Measurements from ENCODE around the gene KRTAP29-1. TPM values are rescaled to one million over a fixed set of nuclear protein-coding genes. Genes with fewer than 3 reads are reported as not detected.
"Not testable (repeated sequence)": the region's sequence is repeated elsewhere in the genome, so short reads cannot be mapped to it uniquely, and the experiment has no call there.

Gene KRTAP29-1
- not detected for total RNA-seq

GRCh38 chr17:41301916-41302901, at the start of gene KRTAP29-1:
KRTAP29-1 (minus strand) TSS chr17:41302851; CDS start chr17:41302851, 0 bp downstream.
- no peak for ATAC-seq
- DNase-seq = no peak
- no peaks in the 10 kb centered on the region for H3K36me3 Mint-ChIP-seq (ENCODE audit: low read depth)
- no peak within 1 kb of the TSS for H3K4me3 Mint-ChIP-seq
- peaks cover 2% of the 10 kb centered on the region for H3K9me3 Mint-ChIP-seq
- peaks cover 20% of the 10 kb centered on the region for H3K4me1 Mint-ChIP-seq (ENCODE audit: low read depth)
- no peaks in the 10 kb centered on the region for H3K27me3 Mint-ChIP-seq
- POLR2A ChIA-PET = interaction anchor here (1.3 kb wide), 1 partner anchor 20 kb away, joined by 3 read pairs; no protein-coding TSS in a partner anchor
- CTCF ChIA-PET = interaction anchor here (1.1 to 3.6 kb wide), 2 partner anchors 11 to 20 kb away, joined by 4 to 14 read pairs; no protein-coding TSS in a partner anchor
- H3K27ac Mint-ChIP-seq = no peak within 1 kb of the TSS
- no peak for TF ChIP-seq CTCF (IDR thresholded peaks at IDR 0.05)
- intact Hi-C loops (cut with micrococcal nuclease) = no loop called here

DNA sequence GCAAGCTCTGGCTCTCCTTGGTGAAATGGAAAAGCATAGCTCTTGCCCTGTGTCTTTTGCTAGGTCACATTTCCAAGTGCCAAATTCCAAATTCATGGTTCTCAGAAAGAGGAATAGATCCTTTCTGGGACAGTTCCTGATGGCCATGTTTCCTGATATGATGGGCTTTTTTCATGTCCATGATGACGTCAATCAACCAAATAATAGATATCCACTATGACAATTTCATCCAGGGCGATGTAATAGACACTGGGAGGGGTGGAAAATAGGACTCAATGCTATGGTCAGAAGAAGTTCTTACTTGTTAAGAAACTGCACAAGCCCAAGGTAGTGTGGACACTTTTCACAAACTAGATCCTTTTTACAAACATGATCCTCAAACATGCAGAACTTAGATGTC, 48.5 kb upstream of the KRTAP29-1 start:
- Mint-ChIP-seq H3K9me3 (no peaks in the 10 kb centered on the region), H3K4me1 (ENCODE audit: low read depth) (peaks cover 4% of the 10 kb centered on the region), H3K27me3 (peaks cover 2% of the 10 kb centered on the region), H3K4me3 (no peak overlapping the region), H3K36me3 (ENCODE audit: low read depth) (no peaks in the 10 kb centered on the region), H3K27ac (no peak overlapping the region)
- ChIA-PET CTCF (no interaction called here), POLR2A (no interaction called here)
- DNase-seq (no peak), ATAC-seq (no peak)
- intact Hi-C loops (cut with micrococcal nuclease) = no loop called here
- no peak for TF ChIP-seq CTCF (IDR thresholded peaks at IDR 0.05)

DNA sequence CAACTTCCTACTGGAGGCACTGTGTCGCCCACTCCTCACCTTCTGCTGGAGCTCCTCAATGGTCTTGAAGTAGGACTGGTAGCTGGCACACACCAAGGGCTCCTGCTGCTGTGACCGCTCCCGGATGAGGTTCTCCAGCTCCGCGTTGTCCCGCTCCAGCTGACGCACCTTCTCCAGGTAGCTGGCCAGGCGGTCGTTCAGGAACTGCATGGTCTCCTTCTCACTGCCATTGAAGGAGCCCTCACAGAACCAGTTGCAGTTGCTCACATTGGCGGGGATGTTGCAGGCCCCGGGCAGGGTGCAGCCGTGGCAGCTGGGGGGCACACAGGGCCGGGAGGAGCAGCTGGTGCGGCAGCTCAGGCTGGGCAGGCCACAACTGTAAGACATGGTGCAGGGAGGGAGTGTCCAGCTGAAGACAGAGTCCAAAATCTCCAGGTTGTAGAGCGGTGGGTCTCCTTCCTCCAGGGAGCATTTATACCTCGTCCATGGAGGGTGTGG, 47.8 kb upstream of the KRTAP29-1 start, which contains the start of gene KRT33A:
Gene KRT33A, minus strand, starts transcription at position 448 of the 498 bp plus-strand sequence. Its CDS starts 61 bp downstream, at position 387.
- intact Hi-C loops (cut with micrococcal nuclease); DNase-seq; ATAC-seq; H3K9me3 Mint-ChIP-seq; H3K27me3 Mint-ChIP-seq; H3K4me3 Mint-ChIP-seq; H3K27ac Mint-ChIP-seq; POLR2A ChIA-PET; H3K4me1 Mint-ChIP-seq (ENCODE audit: low read depth); CTCF ChIA-PET; H3K36me3 Mint-ChIP-seq (ENCODE audit: low read depth): not testable (repeated sequence)

GRCh38 chr17:41347869-41348760, 45.5 kb upstream of the KRTAP29-1 start:
- Mint-ChIP-seq H3K27ac (no peak overlapping the region), H3K36me3 (ENCODE audit: low read depth) (no peaks in the 10 kb centered on the region), H3K4me1 (ENCODE audit: low read depth) (peaks cover 7% of the 10 kb centered on the region), H3K27me3 (peaks cover 2% of the 10 kb centered on the region), H3K9me3 (peaks cover 5% of the 10 kb centered on the region), H3K4me3 (no peak overlapping the region)
- no peak for ATAC-seq
- POLR2A ChIA-PET = interaction anchor here (1.0 kb wide), 1 partner anchor 24 kb away, joined by 3 read pairs; no protein-coding TSS in a partner anchor
- CTCF ChIA-PET = interaction anchor here (0.8 to 1.9 kb wide), 6 partner anchors 9 to 439 kb away, joined by 3 to 7 read pairs (median 4); no protein-coding TSS in a partner anchor
- intact Hi-C loops (cut with micrococcal nuclease) = no loop called here
- no peak for DNase-seq
- TF ChIP-seq CTCF (IDR thresholded peaks at IDR 0.05) = no peak

GRCh38 chr17:41346421-41346820, 43.8 kb upstream of the KRTAP29-1 start:
- H3K4me1 Mint-ChIP-seq (ENCODE audit: low read depth) = peaks cover 11% of the 10 kb centered on the region
- POLR2A ChIA-PET; ATAC-seq; CTCF ChIA-PET; H3K9me3 Mint-ChIP-seq; H3K36me3 Mint-ChIP-seq (ENCODE audit: low read depth); H3K27ac Mint-ChIP-seq; intact Hi-C loops (cut with micrococcal nuclease); DNase-seq; H3K27me3 Mint-ChIP-seq; H3K4me3 Mint-ChIP-seq: not testable (repeated sequence)
